CD4-positive, alpha-beta T cell treated with Interferon gamma for 1 hour (primary cell): Measurements from ENCODE around the gene FGD2.

ENCODE experiments used
- DNase-seq: peaks from one replicate; pipeline ENCODE4 v3.0.0-alpha.2; 2020

Gene FGD2

DNA sequence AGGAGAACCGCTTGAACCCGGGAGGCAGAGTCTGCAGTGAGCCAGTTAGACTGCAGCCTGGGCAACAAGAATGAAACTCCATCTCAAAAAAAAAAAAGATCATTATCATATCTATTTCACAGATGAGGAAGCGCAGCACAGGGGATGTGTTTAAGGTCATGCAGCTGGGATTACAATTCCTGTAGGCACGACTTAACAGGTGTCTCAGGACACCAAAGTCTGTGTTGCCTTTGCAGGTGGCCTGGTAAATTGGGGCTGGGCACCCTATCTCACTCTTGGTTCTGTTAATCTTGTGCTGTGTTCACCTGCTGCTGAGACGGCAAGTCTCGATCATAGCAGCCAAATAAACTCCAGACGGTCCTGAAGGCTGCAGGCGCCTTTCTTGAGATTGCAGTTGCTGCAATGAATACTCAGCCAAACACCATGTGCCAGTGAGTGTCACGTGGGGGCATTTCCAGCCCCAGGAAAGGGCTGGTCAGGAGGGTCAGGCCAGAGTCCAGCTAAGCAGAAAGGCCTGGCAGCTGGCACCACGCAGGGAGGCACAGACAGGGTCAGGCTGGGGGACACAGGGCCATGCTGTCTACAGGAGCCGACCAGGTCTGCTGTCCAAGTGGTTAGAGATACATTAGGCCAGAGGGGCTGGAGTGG is 55.8 kb downstream of the FGD2 start:
- no peak for DNase-seq

DNA sequence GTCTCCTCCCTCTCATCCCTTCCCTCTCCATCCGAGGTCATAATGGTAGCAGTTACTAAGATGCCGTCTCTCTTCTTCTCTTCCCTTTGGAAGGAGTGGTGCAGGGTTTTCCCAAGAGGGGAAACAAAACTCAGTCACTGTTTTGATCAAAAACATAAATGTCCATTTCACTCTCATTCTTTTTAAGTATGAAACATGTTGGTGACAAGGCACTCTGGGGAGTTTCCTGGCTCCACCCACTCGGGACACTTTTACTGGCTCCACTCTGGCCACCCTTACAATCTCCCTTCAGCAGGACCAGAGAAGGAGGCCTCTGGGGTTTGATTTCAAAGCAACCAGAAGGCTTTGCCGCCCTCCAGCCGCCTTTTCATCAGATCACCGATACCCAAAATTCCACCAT is 57.0 kb downstream of the FGD2 start:
- DNase-seq: no peak

DNA sequence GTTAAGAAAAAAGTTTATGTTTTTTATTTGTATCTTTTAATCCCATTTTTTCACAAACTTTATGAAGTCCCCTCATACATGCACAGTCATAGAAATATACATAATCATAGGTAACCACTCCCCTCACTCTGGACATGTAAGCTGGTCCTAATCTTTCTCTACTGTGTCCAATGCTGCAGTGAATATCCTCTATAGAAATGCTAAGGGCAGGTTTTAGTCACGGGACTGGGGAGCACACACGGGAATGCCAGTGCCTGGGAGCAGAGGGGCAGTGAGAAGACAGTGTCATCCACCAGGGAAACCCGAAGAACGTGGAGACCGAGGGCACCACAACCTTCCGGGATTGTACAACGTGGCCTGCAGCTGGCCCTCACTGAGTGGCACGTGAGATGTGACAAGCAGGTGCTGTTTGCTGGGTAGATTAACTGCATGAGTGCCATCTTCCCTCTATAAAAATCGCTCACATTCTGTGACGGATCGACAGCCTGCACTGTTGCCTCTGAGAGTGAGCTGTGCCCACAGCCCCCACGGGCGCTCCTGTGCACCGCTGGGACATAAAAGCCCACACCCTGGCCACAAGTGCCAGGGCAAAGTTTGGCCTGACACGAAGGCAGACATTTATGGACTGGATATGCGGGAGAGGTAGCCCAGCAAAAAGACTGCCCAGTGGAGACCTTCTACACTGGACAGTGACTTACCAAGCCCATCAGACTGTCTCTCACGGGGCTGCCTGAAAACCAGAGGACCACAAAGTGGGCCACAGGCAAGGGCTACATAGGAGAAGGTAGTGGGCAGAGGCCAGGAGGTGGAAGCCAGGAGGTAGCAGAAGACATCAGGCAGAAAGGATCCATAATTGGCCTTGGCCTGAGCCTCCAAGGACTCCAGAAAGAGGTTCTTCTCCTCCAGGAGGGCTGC is 63.2 kb downstream of the FGD2 start:
- no peak for DNase-seq

DNA sequence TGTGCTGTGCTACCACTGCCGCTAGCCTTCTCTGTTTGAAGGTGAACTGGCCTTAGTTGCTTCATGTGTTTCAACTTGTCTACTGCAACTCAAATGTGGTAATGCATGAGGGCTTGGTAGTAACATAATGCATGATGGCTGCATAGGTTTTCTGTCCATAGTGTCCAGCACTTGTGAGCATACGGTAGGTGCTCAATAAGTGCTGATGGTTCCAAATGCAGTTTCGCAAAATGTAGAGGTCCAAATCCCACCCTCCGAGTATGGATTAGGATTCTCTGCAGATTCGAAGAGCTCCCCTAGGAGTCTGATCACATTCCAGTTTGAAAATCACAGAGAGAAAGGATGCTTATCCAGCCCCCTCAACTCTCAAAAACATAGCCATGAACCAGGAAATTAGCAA is 64.2 kb downstream of the FGD2 start:
- DNase-seq: no peak

DNA sequence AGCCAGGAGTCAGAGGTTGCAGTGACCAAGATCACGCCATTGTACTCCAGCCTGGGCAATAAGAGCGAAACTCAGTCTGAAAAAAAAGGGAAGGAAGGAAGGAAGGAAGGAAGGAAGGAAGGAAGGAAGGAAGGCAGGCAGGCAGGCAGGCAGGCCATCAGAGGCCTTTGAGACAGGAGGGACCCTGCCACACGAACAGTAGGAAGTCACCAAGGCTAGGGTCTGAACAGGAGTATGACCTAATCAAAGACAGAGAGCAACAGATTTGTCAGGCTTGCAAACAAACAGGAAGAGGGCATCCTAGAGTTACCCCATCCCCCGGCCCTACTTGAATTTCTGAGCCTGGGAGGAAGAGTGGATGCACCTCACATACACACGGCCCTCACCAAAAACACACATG is 67.1 kb downstream of the FGD2 start:
- no peak for DNase-seq

DNA sequence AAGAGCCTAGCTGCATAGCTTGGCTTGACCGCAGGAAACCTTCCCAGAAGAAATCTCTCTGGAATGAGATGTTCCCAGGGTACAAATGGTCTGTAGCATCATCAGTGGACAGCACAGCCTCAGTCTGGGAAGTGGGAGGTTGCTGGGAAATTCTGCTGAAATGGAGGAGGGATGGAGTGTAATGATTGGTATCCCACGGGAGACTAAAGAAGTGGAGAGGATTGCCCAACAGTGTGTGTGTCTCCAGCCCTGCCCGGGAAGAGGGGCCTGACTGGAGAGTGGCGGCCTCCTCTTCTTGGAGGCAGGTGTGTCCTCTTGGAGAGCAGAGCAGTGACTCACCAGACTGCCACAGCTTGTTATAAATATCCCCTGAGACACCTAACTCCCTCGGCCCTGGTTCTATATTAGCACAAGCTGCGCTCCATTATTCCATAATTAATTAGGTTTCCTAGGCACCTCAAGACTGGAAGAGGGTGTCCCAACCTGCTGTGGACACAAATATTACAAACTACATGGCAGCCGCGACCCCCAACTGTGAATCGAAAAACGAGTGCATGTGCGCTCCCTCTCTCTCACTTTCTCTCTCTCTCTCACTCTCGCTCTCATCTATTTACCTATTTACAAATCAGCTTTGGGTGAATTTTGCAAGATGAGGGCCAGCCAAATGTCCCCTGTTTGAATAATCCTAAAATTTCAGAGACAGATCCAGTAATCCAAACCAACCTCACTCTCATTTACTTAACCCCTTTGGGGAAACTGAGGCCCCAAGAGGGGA is 68.8 kb downstream of the FGD2 start:
- DNase-seq: no peak

- DNase-seq: no peak
Observed at GRCh38 chr6:37077191-37077904, 71.9 kb downstream of the FGD2 start.

GRCh38 chr6:37077905-37078296 is 72.4 kb downstream of the FGD2 start:
- no peak for DNase-seq
